ENCODE results near the gene C1orf87.

C1orf87 gene

DNA sequence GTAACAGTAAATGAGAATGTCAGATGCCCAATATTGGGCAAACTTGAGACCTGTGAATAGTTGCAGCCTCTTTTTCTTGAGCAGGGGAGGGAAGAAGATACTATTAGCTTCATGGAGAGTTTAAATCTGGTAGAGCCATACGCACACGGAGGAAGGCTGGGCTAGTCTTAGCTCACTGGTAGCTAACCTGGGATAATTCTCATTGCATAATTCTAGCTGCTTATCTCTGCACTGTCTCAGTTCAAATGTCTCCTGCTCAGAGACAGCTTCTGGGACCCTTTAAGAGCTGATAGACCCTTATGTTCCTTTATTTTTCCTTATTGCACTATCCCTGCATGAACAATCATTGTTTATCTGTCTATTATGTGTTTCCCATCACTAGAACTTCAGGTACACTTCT lies 8.4 kb downstream of the C1orf87 start:
- no peak overlapping the region for H3K4me3 ChIP-seq (replicated peaks; ENCODE audit: low read depth, low read length)
- no peak for TF ChIP-seq CTCF (IDR thresholded peaks at IDR 0.05; ENCODE audit: low read length, missing control alignments)
- no peak for DNase-seq (ENCODE audit: low read depth)

DNA sequence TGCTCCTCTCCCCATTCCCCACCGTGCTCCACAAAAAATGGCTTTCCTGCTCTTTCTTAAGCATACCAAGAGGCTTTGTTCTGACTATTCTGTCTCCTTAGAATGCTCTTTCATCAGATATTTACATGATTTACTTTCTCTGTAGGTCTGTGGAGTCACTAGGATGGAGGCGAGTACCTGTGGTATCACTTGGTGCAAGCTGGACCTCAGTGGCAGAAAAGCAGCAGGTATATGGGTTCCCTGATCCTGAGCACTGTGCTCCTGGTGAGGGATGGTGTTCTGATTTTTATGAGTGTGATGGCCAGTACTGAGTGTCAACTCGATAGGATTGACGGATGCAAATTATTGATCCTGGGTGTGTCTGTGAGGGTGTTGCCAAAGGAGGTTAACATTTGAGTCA lies 10.0 kb downstream of the C1orf87 start:
- H3K4me3 ChIP-seq (replicated peaks; ENCODE audit: low read depth, low read length): no peak overlapping the region
- no peak for TF ChIP-seq CTCF (IDR thresholded peaks at IDR 0.05; ENCODE audit: low read length, missing control alignments)
- no peak for DNase-seq (ENCODE audit: low read depth)

- DNase-seq (ENCODE audit: low read depth): no peak
- no peak overlapping the region for H3K4me3 ChIP-seq (replicated peaks; ENCODE audit: low read depth, low read length)
- TF ChIP-seq CTCF (IDR thresholded peaks at IDR 0.05; ENCODE audit: low read length, missing control alignments): no peak
These were observed 14.1 kb downstream of the C1orf87 start for GRCh38 chr1:60059468-60059867.

DNA sequence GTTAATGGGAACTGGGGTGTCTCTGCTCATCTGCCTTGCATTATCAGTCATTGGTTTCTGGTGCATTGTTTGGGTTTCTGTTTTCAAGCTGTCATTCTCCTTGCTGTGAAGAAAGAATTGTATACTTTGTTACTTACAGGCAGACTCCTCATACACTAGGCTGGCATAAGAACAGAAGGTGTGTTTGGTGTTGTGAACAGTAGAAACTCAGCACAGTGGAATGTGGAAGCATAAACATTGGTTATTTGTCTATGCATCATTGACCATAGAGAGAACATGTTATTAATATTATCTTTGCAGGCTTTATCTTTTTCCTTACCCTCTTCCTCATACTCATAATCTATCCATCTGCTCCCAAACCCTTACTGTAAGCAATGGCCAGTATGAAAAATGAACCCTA lies 18.2 kb downstream of the C1orf87 start:
- no peak for TF ChIP-seq CTCF (IDR thresholded peaks at IDR 0.05; ENCODE audit: low read length, missing control alignments)
- no peak overlapping the region for H3K4me3 ChIP-seq (replicated peaks; ENCODE audit: low read depth, low read length)

DNA sequence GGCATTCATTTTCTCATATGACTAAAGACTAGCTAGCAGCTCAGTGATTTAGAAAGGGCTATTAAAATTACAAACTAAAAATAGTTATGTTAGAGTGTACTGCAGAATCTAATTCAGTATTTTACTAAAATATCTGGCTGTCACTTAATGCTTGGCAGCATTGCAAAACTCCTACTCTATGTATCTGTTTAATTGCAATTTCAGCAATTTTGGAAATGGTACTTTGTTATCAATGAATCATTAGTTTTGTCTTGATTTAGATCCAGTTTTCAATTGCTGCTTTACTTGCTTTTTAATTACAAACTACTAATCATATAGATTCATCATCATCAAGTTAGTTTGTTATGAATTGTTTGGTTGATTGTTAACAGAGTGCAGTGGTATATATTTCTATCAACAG lies 19.2 kb downstream of the C1orf87 start:
- TF ChIP-seq CTCF (IDR thresholded peaks at IDR 0.05; ENCODE audit: low read length, missing control alignments): no peak
- no peak for DNase-seq (ENCODE audit: low read depth)
- no peak overlapping the region for H3K4me3 ChIP-seq (replicated peaks; ENCODE audit: low read depth, low read length)

More for the DNA sequence above, 18.2 kb downstream of the C1orf87 start:
- no peak for DNase-seq (ENCODE audit: low read depth)

DNA sequence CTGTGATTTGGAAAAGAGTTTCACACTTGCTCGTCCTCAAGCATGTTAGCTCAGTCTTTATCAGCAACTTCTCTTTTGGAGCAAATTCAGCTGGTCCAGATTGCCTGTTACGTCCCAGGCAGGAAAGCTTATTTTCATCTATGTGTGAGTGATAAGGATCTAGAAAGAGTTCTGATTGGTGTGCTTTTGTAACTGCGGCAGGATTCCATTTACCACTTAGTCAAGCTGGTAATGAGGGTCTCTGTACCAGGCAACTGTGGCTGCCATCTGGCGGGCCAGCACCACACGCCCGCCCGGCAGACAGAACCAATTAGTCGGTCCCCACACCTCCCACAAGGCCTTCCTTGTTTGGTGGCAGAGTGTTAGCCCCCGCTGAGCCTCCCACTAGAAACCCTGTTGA lies 21.0 kb downstream of the C1orf87 start:
- no peak for TF ChIP-seq CTCF (IDR thresholded peaks at IDR 0.05; ENCODE audit: low read length, missing control alignments)
- DNase-seq (ENCODE audit: low read depth): no peak
- no peak overlapping the region for H3K4me3 ChIP-seq (replicated peaks; ENCODE audit: low read depth, low read length)

- H3K4me3 ChIP-seq (replicated peaks; ENCODE audit: low read depth, low read length): no peak overlapping the region
- DNase-seq (ENCODE audit: low read depth): no peak
- no peak for TF ChIP-seq CTCF (IDR thresholded peaks at IDR 0.05; ENCODE audit: low read length, missing control alignments)
These were observed 22.4 kb downstream of the C1orf87 start for GRCh38 chr1:60051191-60051590.
